Amniotic epithelial cell (primary cell): ENCODE measurements around the gene TRIM71.
"Not testable (repeated sequence)": the region's sequence is repeated elsewhere in the genome, so short reads cannot be mapped to it uniquely, and the experiment has no call there.

Source experiments
- DNase-seq: peaks from one replicate; pipeline ENCODE4 v3.0.0-alpha.2; 2010; ENCODE audit warnings: low read depth

The TRIM71 gene

GRCh38 chr3:32819551-32820348, 2.0 kb downstream of the TRIM71 start:
- DNase-seq, result no peak

GRCh38 chr3:32820430-32820829, 2.6 kb downstream of the TRIM71 start:
- DNase-seq, result no peak

- DNase-seq, result no peak
These were observed 3.3 kb downstream of the TRIM71 start for GRCh38 chr3:32820971-32821685.

- DNase-seq, result no peak
These were observed 4.0 kb downstream of the TRIM71 start for GRCh38 chr3:32821686-32822296.

- DNase-seq, result no peak
These were observed 5.1 kb downstream of the TRIM71 start for GRCh38 chr3:32822609-32823498.

GRCh38 chr3:32823641-32824184, 5.9 kb downstream of the TRIM71 start:
- not testable (repeated sequence) for DNase-seq

- DNase-seq, result no peak
These were observed 8.0 kb downstream of the TRIM71 start for GRCh38 chr3:32825601-32826375.

GRCh38 chr3:32831062-32831461, 13.3 kb downstream of the TRIM71 start:
- no peak for DNase-seq

GRCh38 chr3:32831791-32832190, 14.0 kb downstream of the TRIM71 start:
- no peak for DNase-seq

- no peak for DNase-seq
These were observed 14.4 kb downstream of the TRIM71 start for GRCh38 chr3:32832193-32832592.

GRCh38 chr3:32835049-32835371, 17.2 kb downstream of the TRIM71 start:
- no peak for DNase-seq

GRCh38 chr3:32835961-32836360, 18.2 kb downstream of the TRIM71 start:
- DNase-seq, result no peak

- no peak for DNase-seq
These were observed 18.8 kb downstream of the TRIM71 start for GRCh38 chr3:32836601-32837000.

- no peak for DNase-seq
These were observed 19.6 kb downstream of the TRIM71 start for GRCh38 chr3:32837366-32837765.

GRCh38 chr3:32837789-32838188, 20.0 kb downstream of the TRIM71 start:
- DNase-seq, result no peak

GRCh38 chr3:32839714-32840085, 21.9 kb downstream of the TRIM71 start:
- no peak for DNase-seq

- no peak for DNase-seq
These were observed 22.5 kb downstream of the TRIM71 start for GRCh38 chr3:32840086-32840841.

- no peak for DNase-seq
These were observed 23.5 kb downstream of the TRIM71 start for GRCh38 chr3:32841341-32841740.

- DNase-seq, result no peak
These were observed 24.2 kb downstream of the TRIM71 start for GRCh38 chr3:32841867-32842470.

- no peak for DNase-seq
These were observed 24.7 kb downstream of the TRIM71 start for GRCh38 chr3:32842531-32842931.
